ENCODE results near the gene PPDPF.
"Not testable (repeated sequence)": the region's sequence is repeated elsewhere in the genome, so short reads cannot be mapped to it uniquely, and the experiment has no call there.

The PPDPF gene

DNA sequence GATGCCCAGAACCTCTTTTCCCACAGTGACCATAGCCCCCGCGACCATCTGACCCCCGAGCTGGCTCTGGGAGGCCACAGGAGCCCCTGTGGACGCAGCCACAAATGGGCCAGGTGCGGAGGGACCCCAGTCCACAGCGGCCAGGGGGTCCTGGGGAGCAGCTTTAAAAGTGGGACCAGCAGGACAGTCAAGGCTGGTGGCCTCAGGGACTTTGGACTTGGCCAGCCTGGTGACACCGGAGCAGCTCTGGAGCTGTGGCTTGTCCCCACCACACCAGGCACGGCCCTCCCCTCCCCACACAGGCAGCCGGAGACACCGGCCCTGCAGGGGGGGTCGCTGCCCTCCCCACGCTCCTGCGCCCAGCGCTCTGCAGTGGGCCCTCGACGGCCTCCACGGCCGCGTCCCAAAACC lies 36.9 kb downstream of the PPDPF start:
- Histone ChIP-seq H3K27me3 (ENCODE audit: control insufficient read depth, low read length) (peaks cover 19% of the 10 kb centered on the region), H3K79me2 (ENCODE audit: control insufficient read depth, low read length) (no peaks in the 10 kb centered on the region), H3K27ac (ENCODE audit: low read depth, low read length) (no peak overlapping the region), H4K20me1 (ENCODE audit: control insufficient read depth, insufficient read depth, low read depth, low read length) (no peaks in the 10 kb centered on the region), H3K4me3 (ENCODE audit: low read length) (no peak overlapping the region), H3K36me3 (ENCODE audit: control insufficient read depth, low read length) (no peaks in the 10 kb centered on the region), H3K4me2 (ENCODE audit: low read length) (no peak overlapping the region), H3K4me1 (ENCODE audit: control insufficient read depth, low read length) (peaks cover 33% of the 10 kb centered on the region), H3K9me2 (replicated peaks; ENCODE audit: control insufficient read depth, low read length) (no peaks in the 10 kb centered on the region), H3K9me3 (ENCODE audit: control insufficient read depth, insufficient read depth, low read length) (no peaks in the 10 kb centered on the region), H3F3A (ENCODE audit: control insufficient read depth, insufficient read depth) (peaks cover 4% of the 10 kb centered on the region)
- TF ChIP-seq EZH2phosphoT487 (IDR thresholded peaks at IDR 0.05; ENCODE audit: borderline replicate concordance, low read length), result no peak
- TF ChIP-seq, protein P1, sequence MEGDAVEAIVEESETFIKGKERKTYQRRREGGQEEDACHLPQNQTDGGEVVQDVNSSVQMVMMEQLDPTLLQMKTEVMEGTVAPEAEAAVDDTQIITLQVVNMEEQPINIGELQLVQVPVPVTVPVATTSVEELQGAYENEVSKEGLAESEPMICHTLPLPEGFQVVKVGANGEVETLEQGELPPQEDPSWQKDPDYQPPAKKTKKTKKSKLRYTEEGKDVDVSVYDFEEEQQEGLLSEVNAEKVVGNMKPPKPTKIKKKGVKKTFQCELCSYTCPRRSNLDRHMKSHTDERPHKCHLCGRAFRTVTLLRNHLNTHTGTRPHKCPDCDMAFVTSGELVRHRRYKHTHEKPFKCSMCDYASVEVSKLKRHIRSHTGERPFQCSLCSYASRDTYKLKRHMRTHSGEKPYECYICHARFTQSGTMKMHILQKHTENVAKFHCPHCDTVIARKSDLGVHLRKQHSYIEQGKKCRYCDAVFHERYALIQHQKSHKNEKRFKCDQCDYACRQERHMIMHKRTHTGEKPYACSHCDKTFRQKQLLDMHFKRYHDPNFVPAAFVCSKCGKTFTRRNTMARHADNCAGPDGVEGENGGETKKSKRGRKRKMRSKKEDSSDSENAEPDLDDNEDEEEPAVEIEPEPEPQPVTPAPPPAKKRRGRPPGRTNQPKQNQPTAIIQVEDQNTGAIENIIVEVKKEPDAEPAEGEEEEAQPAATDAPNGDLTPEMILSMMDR (IDR thresholded peaks at IDR 0.05; ENCODE audit: low read depth, low read length, poor library complexity, severe bottlenecking), result no peak

DNA sequence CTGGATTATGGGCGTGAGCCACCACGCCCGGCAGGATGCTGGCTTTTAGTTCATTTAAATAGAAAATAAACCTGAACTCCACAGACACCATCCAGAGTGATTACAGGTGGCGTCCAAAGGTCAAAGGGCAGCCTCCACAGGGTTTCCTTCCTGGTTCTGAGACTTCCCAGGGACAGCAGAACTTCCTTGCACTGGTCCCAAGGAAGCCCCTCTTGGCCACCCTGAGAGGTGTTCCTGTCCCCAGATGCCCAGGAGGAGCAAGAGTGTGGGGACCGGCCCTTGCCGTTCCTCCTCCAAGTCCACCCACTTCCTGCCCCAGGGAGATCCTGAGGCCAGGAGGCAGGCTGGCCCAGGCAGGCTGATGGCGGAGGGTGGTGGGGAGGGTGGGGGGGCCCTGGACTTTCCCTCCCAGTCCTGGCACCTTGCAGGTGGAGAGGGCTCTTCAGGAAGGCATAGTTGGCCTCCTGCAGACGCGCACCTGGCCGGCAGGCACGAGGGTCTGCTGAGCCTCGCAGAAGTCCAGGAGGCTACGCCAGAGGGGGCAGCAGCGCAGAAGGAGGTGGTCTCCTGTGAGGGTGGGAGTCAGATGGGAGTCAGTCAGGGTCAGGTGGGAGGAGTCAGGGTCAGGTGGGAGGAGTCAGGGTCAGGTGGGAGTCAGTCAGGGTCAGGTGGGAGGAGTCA lies 38.4 kb downstream of the PPDPF start:
- H3K9me2 ChIP-seq (replicated peaks; ENCODE audit: control insufficient read depth, low read length), result no peaks in the 10 kb centered on the region
- no peaks in the 10 kb centered on the region; the same call in 1 of the 2 replicates for H3F3A ChIP-seq (ENCODE audit: control insufficient read depth, insufficient read depth)
- H3K79me2 ChIP-seq (ENCODE audit: control insufficient read depth, low read length), result no peaks in the 10 kb centered on the region
- peaks cover 26% of the 10 kb centered on the region for H3K4me1 ChIP-seq (ENCODE audit: control insufficient read depth, low read length)
- peaks cover 16% of the 10 kb centered on the region for H3K27me3 ChIP-seq (ENCODE audit: control insufficient read depth, low read length)
- H3K4me2 ChIP-seq (ENCODE audit: low read length), result no peak overlapping the region
- TF ChIP-seq EZH2phosphoT487 (IDR thresholded peaks at IDR 0.05; ENCODE audit: borderline replicate concordance, low read length), result no peak
- TF ChIP-seq, protein P1 (IDR thresholded peaks at IDR 0.05; ENCODE audit: low read depth, low read length, poor library complexity, severe bottlenecking), result no peak
- no peaks in the 10 kb centered on the region for H3K36me3 ChIP-seq (ENCODE audit: control insufficient read depth, low read length)
- no peak overlapping the region for H3K4me3 ChIP-seq (ENCODE audit: low read length)
- H3K27ac ChIP-seq (ENCODE audit: low read depth, low read length), result no peak overlapping the region
- no peaks in the 10 kb centered on the region for H4K20me1 ChIP-seq (ENCODE audit: control insufficient read depth, insufficient read depth, low read depth, low read length)
- no peaks in the 10 kb centered on the region for H3K9me3 ChIP-seq (ENCODE audit: control insufficient read depth, insufficient read depth, low read length)

- Histone ChIP-seq H3K4me1 (ENCODE audit: control insufficient read depth, low read length) (peaks cover 19% of the 10 kb centered on the region), H3K27me3 (ENCODE audit: control insufficient read depth, low read length) (peaks cover 12% of the 10 kb centered on the region)
- H3K9me2 ChIP-seq (replicated peaks; ENCODE audit: control insufficient read depth, low read length); H4K20me1 ChIP-seq (ENCODE audit: control insufficient read depth, insufficient read depth, low read depth, low read length); H3K27ac ChIP-seq (ENCODE audit: low read depth, low read length); H3K4me3 ChIP-seq (ENCODE audit: low read length); H3F3A ChIP-seq (ENCODE audit: control insufficient read depth, insufficient read depth); H3K4me2 ChIP-seq (ENCODE audit: low read length); H3K9me3 ChIP-seq (ENCODE audit: control insufficient read depth, insufficient read depth, low read length); H3K36me3 ChIP-seq (ENCODE audit: control insufficient read depth, low read length); H3K79me2 ChIP-seq (ENCODE audit: control insufficient read depth, low read length): not testable (repeated sequence)
These were observed 39.1 kb downstream of the PPDPF start for GRCh38 chr20:63559485-63560332.

DNA sequence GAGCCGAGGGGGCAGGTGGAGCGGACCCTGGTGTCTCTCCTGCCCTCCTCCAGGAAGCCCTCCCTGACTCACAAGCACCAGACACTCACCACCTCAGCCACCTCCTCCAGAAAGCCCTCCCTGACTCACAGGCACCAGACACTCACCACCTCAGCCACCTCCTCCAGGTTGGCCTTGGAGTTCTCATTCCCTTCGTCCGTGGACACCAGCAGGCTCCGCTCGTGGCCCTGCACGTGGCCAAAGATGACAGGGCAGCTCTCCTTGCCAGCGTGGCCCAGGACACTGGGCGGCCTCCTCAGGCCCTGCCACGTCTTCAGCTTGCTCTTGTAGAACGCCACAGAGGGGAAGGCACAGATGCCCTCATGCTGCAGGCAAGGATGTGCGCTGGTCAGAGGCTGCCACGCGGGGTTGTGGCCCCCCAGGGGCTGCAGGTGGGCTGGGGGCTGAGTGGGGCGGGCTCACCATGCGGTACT lies 39.8 kb downstream of the PPDPF start:
- no peaks in the 10 kb centered on the region for H4K20me1 ChIP-seq (ENCODE audit: control insufficient read depth, insufficient read depth, low read depth, low read length)

More for the DNA sequence above, 39.8 kb downstream of the PPDPF start:
- Histone ChIP-seq H3K27me3 (ENCODE audit: control insufficient read depth, low read length) (peaks cover 6% of the 10 kb centered on the region), H3K4me2 (ENCODE audit: low read length) (no peak overlapping the region), H3K9me2 (replicated peaks; ENCODE audit: control insufficient read depth, low read length) (no peaks in the 10 kb centered on the region), H3K4me1 (ENCODE audit: control insufficient read depth, low read length) (peaks cover 12% of the 10 kb centered on the region), H3K79me2 (ENCODE audit: control insufficient read depth, low read length) (no peaks in the 10 kb centered on the region), H3K36me3 (ENCODE audit: control insufficient read depth, low read length) (no peaks in the 10 kb centered on the region), H3K9me3 (ENCODE audit: control insufficient read depth, insufficient read depth, low read length) (no peaks in the 10 kb centered on the region), H3K4me3 (ENCODE audit: low read length) (no peak overlapping the region), H3F3A (ENCODE audit: control insufficient read depth, insufficient read depth) (no peaks in the 10 kb centered on the region), H3K27ac (ENCODE audit: low read depth, low read length) (no peak overlapping the region)
- TF ChIP-seq EZH2phosphoT487 (IDR thresholded peaks at IDR 0.05; ENCODE audit: borderline replicate concordance, low read length), result no peak
- TF ChIP-seq, protein P1 (IDR thresholded peaks at IDR 0.05; ENCODE audit: low read depth, low read length, poor library complexity, severe bottlenecking), result no peak

Data from DOHH2 (cell line).